GM12892 (cell line): ENCODE measurements around the gene PCYT1B.

Source experiments
- POLR2A ChIP-seq: IDR thresholded peaks from 2 replicates; pipeline ENCODE4 v1.6.1; 2011; ENCODE audit warnings: low read depth, low read length, control low read depth
- POLR2AphosphoS5 ChIP-seq: IDR thresholded peaks from 2 replicates; pipeline ENCODE4 v1.6.1; 2011; ENCODE audit warnings: low read depth, low read length, control low read depth
- TAF1 ChIP-seq: IDR thresholded peaks from 2 replicates; pipeline ENCODE4 v1.6.1; 2011; ENCODE audit warnings: low read depth, mild to moderate bottlenecking, control low read depth, low read length, borderline replicate concordance

- no peak for TF ChIP-seq POLR2A
- TF ChIP-seq TAF1 = no peak
- TF ChIP-seq POLR2AphosphoS5 = no peak
These were observed 45.3 kb downstream of the PCYT1B start for GRCh38 chrX:24601858-24602257.
